Activated CD8-positive, alpha-beta memory T cell treated with anti-CD3 and anti-CD28 coated beads for 4 hours (primary cell): ENCODE results near the gene P3H1.

ENCODE experiments used
- DNase-seq, 2 donors: peaks; one replicate each; pipeline ENCODE4 v3.0.0-alpha.2; 2020; ENCODE audit warnings: low read depth in 2 of 2

The P3H1 gene

DNA sequence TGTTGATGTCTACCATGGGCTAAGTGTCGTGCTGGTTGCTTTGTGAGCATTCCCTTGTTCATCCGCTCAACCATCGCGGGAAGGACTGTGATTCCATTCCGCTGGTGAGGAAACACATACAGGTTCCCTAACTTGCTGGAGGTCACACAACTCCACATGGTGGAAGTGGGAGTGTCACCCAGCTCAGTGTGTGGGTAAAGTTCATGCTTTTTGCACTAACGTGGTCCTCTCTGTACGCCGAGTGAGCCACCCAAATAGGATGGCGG lies 22.7 kb downstream of the P3H1 start:
- no peak for DNase-seq

DNA sequence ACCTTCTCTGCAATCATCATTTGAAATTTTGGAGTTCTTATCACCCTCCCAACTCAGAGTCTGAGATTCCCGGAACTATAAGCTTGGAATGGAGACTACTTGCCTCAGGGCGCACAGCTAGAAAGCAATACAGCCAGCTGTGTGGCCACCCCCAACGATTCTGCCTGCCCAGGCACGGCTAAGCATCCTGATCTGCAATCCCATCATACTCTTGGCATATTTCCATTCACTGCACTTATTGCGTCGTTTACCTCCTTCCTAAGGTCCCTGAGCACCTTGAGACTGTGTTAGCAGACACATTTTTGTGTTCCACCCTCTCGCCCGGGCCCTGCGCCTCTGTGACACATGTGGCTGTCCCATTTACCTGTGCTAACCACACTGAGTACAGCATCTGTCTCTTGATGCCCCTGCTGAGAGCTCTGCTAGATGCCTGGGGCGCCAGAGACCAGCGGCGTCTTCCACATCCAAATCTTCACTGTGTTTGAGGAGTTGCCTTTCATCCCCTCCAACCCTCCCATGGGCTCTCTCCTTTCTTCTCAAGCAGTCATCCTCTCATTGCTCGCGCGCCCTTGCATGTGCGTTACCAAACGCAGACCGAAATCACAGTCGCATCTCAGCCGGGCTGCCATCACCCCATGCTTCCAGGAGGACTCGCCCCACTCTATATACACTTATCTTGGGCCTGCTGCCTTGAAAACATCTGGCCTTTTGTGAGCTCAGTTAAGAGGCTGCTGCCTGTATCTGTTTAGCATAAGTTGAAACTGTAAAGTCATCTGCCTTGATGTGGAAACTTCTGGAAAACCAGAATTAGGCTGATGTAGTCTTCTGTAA lies 23.3 kb downstream of the P3H1 start:
- DNase-seq: no peak

DNA sequence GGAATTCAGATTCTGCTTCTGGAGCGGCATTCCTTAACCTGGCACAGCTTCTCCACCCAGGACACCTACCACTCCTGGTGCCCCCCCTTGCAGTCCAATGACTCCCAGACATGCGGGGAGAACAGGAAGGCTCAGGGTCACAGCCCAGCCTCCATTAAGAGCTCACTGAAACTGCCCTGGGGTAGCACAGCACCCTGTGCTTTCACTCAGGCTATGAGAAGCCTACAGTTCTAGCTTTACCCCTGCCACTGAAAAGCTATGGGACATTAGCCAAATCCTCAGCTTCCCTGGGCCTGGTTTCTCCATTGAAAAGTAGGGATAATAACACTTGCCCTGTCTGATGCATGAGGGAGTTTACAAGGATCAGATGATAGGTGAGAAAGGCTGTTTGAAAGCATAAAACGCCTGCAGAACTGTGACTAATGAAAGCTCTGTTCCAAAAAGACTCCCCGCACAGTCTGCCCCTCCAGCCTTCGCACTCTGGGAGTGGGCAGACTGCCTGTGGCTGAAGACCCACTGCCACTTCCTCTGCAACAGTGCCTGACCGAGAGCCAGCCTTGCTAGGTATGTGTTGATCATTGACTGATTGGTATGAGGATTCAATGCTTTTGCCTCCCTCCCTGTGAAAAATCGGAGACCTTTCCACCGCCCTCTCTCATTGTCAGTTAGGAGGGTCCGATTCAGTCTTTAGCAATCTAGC lies 24.1 kb downstream of the P3H1 start:
- no peak for DNase-seq

DNA sequence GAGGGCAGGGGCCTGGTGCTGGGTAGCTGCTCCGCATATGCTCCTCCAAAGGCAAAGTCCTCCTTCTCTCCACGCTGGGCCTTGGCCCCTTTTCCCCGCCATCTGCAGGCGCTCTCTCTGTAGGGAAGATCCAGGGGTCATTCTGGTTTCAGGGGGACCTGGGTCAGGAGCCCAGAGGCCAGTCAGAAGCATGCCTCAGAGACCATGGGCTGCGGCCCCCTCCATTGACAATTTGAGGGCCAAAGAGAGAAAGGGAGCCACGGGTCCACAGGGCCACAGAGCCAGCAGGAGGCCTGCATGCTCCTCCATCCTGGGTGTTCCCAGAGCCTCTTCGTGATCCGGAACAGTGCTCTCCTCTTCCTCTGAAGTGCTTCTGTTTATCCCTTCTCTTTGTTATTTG lies 24.7 kb downstream of the P3H1 start:
- no peak for DNase-seq

DNA sequence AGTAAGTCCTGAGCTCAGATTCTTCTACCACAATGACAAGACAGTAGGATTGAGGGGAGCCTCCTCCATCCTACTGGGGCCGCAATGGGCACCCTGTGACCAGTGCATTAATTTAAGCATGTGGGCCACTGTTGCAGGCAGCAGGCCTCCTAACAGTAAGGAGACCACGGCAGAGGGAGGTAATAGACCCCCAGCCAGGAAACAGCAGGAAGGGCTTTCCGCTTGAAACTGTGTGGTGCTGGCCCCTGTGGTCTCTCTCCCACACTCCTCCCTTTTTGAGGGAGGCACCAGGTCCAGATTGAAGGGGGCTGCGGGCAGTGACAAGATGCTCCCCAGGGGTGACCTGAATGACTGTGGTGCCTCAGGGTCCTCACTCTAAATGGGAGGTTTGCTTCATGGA lies 25.1 kb downstream of the P3H1 start:
- no peak for DNase-seq

DNA sequence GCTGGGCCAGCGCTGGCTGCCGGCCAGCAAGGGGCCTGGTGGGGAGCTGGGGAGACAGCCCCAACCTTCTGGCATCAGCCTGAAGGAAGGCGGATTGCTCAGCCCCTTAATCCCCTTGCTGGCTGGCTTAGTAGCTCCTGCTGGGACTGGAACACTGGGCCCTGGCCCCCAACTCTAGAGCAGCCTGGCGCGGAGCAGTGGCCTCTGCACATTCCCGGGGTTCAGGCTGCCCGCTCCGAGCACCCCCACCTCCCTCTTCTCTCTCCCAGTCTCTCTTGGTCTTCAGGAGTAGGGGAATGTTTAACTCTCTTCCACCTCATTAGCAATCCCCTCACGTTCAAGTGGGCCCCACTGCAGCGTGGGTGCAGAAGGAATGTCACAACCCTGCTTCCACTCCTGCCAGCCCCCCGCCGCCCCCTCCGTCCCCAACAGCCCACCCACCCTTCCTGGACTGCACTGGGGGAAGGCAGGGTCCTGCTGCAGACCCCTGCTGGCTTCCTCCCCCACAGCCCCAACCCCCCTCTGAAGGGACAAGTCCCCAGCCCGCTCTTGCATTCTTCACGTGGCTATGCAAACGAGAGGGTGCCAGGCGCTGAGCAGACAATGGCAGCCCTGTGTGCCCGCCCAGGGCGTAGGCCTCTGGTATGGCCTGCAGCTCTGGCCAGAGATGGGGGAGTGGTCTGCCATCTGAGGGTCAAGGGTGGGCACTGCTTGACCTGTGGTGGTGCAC lies 25.8 kb downstream of the P3H1 start:
- DNase-seq: no peak

DNA sequence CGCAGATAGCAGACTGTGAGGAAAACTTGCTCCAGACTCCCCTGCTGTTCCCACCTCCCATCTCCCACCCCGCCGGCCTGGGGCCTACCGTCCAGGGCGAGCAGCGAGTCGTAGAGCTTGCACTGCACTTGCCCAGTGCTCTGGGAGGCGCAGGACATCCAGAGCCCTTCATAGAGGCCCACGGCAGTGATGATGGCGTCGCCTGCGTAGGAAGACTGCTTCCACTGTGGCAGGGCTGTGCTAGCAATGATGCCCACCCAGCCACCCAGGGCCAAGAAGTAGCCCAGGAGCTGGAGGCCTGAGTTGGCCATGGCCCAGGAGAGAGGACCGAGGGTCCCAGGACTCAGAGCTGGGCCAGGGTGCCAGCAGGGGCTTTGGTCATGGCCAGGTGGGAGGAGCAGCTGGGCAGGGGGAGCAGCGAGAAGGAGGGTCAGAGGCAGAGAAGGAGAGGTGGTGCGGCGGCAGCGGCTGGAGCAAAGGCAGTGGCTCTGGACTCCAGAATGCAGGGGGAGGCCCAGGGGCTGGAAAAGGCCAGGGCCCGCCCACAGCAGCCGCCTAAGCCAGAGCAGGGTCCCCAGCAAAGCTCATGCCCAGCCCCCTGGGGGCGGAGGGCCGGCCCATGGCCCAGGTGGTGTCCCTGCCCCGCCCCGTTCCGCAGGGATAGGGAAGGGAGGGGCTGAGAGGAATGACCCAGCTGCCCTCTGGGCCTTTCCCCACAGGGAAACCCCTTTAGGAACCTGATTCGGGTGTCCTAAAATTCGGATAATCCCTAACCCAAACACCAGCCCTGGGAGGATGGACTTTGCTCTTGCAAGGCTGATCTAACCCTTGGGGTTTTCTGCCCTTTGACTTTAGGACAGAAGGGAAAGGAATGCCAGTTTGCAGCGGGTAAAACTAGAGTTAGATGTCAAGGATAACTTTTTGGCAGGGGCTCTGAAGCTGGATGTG lies 26.8 kb downstream of the P3H1 start, which contains the start of gene CLDN19:
CLDN19 (minus strand) TSS at position 484 of the 948 bp plus-strand sequence; CDS start at position 311, 173 bp downstream.
- DNase-seq: no peak

DNA sequence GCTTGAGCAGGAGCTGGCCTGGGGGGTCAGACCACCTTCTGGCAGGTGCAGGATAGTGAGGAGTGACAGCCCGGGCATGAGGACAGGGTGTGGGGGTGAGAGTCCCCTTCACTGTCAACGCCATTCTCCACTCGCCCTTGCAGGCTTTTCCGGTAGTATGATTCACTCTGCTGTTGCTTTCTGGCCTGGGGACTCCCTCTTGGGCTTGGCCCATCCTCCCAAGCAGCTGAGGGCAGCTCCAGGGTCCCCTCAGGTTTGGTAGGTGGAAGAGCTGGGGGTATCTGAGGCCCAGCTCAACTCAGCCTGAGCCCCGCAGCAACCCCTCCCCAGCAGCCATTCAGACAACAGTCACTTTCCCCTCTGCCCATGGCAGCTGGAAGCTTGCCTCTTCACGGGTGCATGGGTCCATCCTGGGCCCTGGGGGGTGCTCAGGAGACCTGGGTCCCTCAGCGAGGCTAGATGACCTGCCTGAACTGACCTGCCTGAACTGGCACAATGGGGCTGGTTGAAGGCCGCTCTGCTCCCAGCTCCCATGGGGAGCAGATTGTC lies 28.1 kb downstream of the P3H1 start:
- no peak for DNase-seq

DNA sequence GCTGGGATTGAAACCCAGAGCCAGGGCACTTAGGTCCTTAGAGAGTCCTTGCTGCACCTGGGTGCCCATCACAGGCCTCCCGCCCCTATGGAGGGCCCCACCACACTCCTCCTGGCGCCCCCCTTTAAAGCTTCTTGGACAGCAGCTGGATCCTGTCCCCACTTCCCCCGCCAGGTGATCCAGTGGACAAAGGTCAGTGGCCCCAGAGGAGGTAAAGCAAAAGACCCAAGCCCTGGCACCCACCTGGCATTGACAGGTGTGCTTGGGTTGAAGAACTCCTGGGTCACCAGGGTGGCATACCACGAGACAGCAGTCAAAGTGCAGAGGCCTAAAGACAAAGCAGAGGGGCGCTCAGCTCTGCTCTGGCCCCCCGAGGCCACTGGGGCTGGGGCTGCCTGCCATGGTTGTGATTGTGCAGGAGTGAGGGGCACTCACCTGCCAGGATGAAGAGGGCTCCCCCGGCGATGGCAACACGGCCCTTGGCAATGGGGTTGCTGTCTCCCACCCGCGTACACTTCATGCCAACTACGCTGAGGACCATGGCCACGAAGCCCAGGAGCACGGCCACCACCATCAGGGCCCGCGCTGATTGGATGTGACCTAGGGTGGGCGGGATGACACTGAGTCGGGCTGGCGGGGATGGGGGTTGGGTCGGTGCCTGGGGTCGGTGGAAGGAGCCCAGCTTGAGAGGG lies 28.7 kb downstream of the P3H1 start:
- no peak for DNase-seq

DNA sequence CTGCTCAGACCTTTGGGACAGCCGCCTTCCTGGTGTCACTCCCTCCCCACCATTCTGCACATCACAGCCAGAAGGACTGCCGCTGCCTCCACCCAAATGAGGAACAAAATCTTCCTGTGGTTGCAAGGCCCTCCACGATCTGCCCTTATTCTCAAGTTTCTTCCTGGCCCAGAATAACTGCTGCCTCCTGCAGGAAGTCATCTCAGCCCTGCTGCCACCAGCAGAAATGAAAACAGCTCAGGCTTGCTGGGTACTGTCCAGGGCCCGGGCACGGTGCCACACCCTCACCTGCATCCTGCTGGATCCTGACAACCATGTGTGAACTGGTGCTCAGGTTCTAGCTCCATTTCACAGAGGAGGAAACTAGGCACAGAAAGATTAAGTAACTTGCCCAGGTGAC lies 29.6 kb downstream of the P3H1 start:
- DNase-seq: no peak

DNA sequence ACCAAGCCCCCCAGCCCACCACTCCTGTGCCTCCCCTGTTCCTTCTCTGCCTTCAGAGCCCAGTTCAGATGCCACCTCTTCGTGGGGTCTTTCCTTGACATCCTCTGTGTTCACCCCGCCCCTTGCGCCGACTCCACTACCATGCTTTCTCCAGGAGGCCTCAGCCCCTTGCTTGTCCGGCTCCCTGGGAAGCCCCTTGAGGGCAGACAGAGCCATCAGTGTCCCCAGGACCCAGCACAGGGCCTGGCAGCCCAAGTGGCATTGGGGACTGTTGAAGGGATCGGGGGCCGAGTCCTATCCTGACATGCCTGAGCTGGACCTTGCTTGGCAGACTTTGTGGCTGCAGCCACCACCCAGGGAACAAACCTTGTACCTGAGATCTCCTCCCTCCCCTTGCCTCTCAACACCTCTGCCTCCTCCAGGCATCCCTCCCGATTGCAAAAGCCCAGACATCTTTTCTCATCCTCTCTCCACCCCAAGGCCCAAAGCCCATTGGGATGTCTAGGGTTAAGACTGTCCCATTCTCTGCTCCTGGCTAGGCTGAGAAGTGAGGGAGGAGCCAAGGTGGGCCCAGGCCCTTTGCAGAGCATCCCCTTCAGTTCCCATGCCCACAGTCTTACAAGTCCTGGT lies 30.1 kb downstream of the P3H1 start:
- DNase-seq: no peak

DNA sequence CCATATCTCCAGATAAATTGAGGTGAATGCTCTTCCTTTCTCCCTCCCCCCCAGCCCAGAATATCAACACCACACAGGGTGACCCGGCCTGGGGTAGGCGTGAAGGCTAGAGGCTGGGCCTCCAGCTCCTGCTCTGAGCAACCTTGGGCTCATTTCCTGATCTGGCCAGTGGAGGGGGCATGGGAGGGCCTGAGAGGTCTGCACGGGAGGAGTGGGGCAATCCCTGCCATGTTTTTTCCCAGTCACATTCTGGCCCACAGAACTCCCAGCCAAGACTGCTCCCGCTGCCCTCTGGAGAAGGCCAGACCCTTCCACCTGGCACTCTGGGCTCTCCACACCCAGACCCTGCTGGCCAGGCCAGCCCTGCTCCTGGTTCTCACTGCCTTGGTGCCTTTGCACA lies 30.7 kb downstream of the P3H1 start:
- no peak for DNase-seq

DNA sequence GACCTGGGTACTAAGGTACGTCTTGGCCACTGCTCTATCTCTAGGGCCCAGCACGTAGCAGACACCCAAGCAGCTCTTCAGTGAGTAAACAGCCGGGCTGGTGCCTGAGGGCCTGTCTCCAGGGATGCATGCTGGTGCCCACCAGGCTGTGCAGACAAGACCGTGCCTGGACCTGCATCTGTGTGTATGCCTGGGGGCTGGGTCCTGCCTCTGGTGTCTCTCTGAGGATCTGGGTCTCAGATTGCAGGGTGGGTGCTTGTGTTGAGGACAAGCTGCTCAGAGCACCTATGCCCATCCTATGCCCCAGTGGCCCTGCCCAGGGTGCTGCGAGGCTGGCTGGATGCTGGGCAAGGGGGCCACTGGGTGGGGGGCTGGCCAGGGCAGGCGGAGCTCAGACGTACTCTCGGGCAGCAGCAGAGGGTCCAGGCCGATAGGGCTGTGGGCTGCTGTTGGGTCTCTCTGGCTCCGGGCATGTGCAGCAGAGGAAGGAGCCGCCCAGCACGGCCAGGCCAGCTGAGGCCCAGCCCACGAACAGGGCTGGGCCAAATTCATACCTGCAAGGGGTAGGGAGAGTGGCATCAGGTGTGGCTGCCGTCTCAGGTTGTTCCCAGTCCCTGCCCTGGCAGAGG lies 31.2 kb downstream of the P3H1 start:
- DNase-seq: no peak

DNA sequence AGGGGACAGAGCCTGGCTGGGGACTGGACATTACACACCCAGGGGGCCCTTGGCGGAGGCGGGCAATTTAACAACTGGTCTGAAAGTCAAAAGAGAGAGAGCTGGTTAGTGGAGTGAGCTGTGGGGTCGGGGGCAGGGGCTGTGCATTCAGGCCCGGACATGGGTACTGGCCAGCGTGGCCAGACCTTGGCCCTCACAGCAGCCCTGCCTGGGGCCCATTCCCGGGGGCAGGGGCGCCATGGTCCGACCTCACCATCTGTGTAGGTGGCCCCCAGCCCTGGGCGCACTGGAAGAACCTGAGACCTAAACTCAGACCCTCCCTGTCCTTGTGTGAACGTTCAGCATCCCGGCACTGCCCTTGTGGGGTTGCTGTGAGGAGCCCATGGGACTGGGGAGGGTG lies 31.8 kb downstream of the P3H1 start:
- no peak for DNase-seq

DNA sequence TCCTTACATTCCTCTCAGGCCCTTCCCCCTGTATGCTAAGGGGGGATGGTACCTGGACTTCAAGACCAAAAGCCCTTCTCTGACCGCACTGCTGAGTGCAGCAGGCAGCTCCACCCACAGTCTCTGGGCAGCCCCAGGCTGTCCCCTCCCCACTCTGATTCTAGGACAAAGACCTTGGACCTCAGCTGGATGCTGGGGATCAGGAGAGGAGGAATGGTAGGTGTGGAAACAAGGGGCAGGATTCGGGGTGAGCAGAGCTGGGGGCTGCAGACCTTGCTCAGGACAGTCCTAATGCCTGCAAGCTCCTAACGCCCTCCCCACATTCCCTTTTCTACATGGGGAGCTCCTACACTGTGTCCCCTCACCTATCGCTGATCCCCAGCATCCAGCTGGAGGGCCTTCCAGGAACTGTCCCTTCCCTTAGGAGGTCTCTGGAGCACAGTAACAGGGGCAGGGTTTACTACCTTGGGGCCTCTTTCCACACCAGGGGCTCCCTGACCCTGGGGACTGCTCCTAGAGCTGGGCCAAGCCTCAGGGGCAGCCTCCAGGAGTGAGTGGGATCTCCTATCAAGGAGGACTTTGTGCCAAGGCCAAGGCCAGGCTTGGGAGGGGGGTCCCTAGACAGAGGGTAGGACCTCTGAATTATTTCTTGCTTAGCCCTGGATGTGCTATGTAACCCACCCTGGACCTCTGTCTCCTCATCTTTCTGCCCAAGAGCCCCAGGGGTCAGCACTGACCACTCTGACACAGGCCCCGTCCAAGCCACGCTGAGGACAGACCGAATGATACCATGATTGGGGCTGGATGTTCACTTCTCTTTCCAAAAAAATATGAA lies 32.4 kb downstream of the P3H1 start:
- DNase-seq: no peak

DNA sequence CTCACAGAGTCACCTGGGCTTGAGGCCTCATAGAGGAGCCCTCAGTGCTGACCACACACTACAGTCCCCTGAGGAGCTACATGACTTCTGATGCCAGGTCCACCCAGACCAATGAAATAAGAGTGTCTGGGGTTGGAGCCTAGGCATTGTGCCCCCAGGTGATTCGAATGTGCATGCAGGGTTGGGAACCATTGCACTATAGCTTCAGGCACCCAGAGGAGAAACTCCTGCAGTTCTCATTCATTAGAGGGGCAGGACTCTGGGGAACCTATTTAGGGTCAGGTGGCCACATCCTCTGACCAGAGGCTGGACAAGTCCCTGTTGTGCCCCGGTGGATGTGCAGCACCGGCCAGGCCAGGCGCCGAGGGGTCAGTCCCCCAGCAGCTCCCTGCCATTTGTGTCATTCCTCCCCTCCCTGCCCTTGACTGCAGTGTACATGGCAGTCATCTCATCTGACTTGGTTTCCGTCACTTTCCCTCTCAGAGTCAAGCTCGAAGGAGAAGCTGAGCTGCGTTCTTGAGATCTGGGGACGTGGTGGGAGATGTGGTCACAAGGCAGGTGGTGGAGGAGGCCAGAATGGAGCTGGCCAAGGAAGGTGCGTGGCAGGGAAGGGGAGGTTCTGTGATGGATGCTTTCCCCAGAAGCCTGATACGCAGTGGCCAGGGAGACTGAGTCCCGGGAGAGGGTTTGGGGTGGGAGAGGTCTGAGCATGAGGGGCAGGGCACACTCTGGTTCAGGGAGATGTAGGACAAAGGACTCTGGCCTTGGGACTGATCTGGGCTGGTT lies 33.2 kb downstream of the P3H1 start:
- no peak for DNase-seq

DNA sequence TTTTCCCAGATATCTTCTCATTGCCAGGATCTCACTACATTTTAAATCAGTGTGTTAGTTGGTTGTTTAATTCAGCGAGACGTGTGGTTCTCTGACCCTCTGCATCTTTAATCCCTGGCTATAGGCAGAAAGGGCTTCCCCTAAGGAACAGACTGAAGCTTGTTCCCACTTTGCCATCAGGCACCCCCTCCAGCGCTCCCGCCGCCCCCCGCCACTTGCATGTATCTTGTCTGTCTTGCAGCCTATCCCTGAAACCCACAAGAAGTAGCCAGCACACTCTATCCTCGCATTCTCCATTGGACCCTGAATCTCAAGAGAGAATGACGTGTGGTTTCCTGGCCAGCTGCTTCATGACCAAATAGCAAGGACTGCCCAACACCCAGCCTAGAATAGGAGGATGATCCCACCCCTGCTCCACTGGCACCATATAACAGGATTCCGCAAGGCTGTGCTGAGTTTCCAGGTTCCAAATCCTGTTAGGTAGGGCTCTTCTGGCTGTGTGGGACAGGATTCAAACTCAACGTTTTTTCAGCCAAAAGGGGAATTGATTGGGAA lies 34.6 kb downstream of the P3H1 start:
- DNase-seq: no peak

DNA sequence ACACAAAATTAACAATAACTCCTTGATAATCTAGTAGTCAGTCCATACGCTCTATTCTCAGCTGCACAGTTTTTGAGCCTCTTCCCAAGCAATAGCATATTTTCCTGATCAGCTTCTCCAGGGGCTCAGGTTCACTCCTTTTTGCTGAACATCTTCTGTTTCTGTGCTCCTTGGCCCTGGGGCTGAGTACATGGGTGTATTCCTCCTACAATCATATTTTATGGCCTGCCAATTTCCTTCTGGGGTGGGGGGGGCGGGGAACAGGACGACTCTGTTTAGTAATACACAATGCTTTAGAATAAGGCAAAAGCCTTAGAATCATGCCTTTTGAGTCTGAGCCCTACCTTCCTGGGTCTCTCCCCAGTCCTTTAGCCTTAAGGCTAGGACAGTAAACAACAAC lies 35.2 kb downstream of the P3H1 start:
- no peak for DNase-seq
